ENCODE results near the gene SDK1. TPM values are rescaled to one million over a fixed set of nuclear protein-coding genes. Genes with fewer than 3 reads are reported as not detected.

SDK1 gene
- total and polyA plus RNA-seq, 2 donors (not counting 3 experiments of a cell fraction or from before 2014, with no cell fraction given), result 1.6 to 3.9 TPM

DNA sequence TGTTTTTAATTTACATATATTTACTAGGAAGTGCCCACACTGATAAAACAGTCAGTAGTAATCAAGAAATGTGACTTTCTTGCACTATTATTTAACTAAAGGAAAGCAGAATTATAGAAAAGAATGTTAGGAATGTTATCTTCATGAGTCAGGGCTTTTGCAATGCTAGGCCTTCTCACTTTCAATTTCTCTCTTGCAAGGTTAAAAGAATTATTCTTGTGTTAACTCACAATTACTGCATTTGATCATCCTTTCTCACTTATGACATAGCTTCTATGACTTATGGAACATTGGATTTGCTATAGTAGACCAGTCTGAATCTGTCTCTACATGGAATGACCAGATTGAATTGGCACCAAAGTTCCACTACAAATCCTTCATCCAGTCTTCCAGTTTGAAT is 192.4 kb downstream of the SDK1 start:
- peak overlapping the region; percentile 46 for H3K27ac ChIP-seq (ENCODE audit: insufficient read depth, low read depth, low read length)
- peak overlapping the region; percentile 84 for H3K4me2 ChIP-seq (ENCODE audit: insufficient read depth, low read length)
- ChIA-PET CTCF (interaction anchor here (0.7 to 1.8 kb wide), 3 partner anchors 10 to 180 kb away, joined by 3 to 5 read pairs (median 3); no protein-coding TSS in a partner anchor), POLR2A (no interaction called here)
- BruUV-seq (replicated peaks), result no TSS peak
- no peaks in the 10 kb centered on the region for H3K79me2 ChIP-seq (ENCODE audit: control insufficient read depth, insufficient read depth, low read length)
- DNase-seq (ENCODE audit: low read depth, low spot score) (peak; percentile 64), FAIRE-seq (peak; percentile 94)
- H3K4me1 ChIP-seq (ENCODE audit: control insufficient read depth, extremely low read depth, insufficient read depth, low read length), result peaks cover 13% of the 10 kb centered on the region
- no peaks in the 10 kb centered on the region for H3K9me1 ChIP-seq (replicated peaks; ENCODE audit: control insufficient read depth, extremely low read depth, insufficient read depth, low read length)
- intact Hi-C loops (cut with micrococcal nuclease), result loop anchor here (2.0 kb wide), 2 partner anchors 55 to 65 kb away; no protein-coding TSS in a partner anchor
- peak overlapping the region; percentile 24 for H3K9ac ChIP-seq (replicated peaks; ENCODE audit: extremely low read depth, insufficient read depth, low read length)
- H3K27me3 ChIP-seq (ENCODE audit: control insufficient read depth in 2 of 2, insufficient read depth in 2 of 2, low read length in 2 of 2), result no peaks in the 10 kb centered on the region
- H2AFZ ChIP-seq (ENCODE audit: low read depth, low read length), result peak overlapping the region; percentile 90
- dilution Hi-C loops (cut with MboI; ENCODE audit: extremely low pct_ligation_motif_present, low sequenced_read_pairs), result no loop called here
- TF ChIP-seq GATA2 (IDR thresholded peaks at IDR 0.05; ENCODE audit: insufficient read depth, insufficient read length, low read depth, low read length) (peak; percentile 38), FOS (IDR thresholded peaks at IDR 0.05; ENCODE audit: borderline replicate concordance, insufficient read depth, low read length) (peak; percentile 46), MYC (IDR thresholded peaks at IDR 0.05; ENCODE audit: low read depth, low read length) (no peak), POLR2A (IDR thresholded peaks at IDR 0.05; ENCODE audit: low read depth, low read length) (no peak)
- H3K9me3 ChIP-seq (replicated peaks; ENCODE audit: control insufficient read depth, insufficient read depth, low read length), result no peaks in the 10 kb centered on the region
- peak overlapping the region in 1 of 3 experiments; percentile 15 for H3K4me3 ChIP-seq (replicated peaks in 1 of 3; ENCODE audit: insufficient read depth in 1 of 3, low read depth in 1 of 3, low read length in 3 of 3)
- H4K20me1 ChIP-seq (replicated peaks; ENCODE audit: control insufficient read depth, extremely low read depth, insufficient read depth, low read length), result no peaks in the 10 kb centered on the region
- no peaks in the 10 kb centered on the region for H3K36me3 ChIP-seq (ENCODE audit: control insufficient read depth in 2 of 2, extremely low read depth in 1 of 2, insufficient read depth in 2 of 2, low read length in 2 of 2)

- CTCF ChIA-PET, result no interaction called here
These were observed 193.9 kb downstream of the SDK1 start for GRCh38 chr7:3494947-3495346.

More at GRCh38 chr7:3494947-3495346, 193.9 kb downstream of the SDK1 start:
- no peaks in the 10 kb centered on the region for H3K9me1 ChIP-seq (replicated peaks; ENCODE audit: control insufficient read depth, extremely low read depth, insufficient read depth, low read length)
- no peaks in the 10 kb centered on the region for H3K27me3 ChIP-seq (ENCODE audit: control insufficient read depth in 2 of 2, insufficient read depth in 2 of 2, low read length in 2 of 2)
- no TSS peak for BruUV-seq (replicated peaks)
- H3K9me3 ChIP-seq (replicated peaks; ENCODE audit: control insufficient read depth, insufficient read depth, low read length), result no peaks in the 10 kb centered on the region
- no peak for FAIRE-seq
- peaks cover 13% of the 10 kb centered on the region for H3K4me1 ChIP-seq (ENCODE audit: control insufficient read depth, extremely low read depth, insufficient read depth, low read length)
- H2AFZ ChIP-seq (ENCODE audit: low read depth, low read length), result no peak overlapping the region
- POLR2A ChIA-PET, result no interaction called here
- H3K9ac ChIP-seq (replicated peaks; ENCODE audit: extremely low read depth, insufficient read depth, low read length), result no peak overlapping the region
- dilution Hi-C loops (cut with MboI; ENCODE audit: extremely low pct_ligation_motif_present, low sequenced_read_pairs), result no loop called here
- H3K27ac ChIP-seq (ENCODE audit: insufficient read depth, low read depth, low read length), result no peak overlapping the region
- no peaks in the 10 kb centered on the region for H4K20me1 ChIP-seq (replicated peaks; ENCODE audit: control insufficient read depth, extremely low read depth, insufficient read depth, low read length)
- no peaks in the 10 kb centered on the region for H3K79me2 ChIP-seq (ENCODE audit: control insufficient read depth, insufficient read depth, low read length)
- no peaks in the 10 kb centered on the region for H3K36me3 ChIP-seq (ENCODE audit: control insufficient read depth in 2 of 2, extremely low read depth in 1 of 2, insufficient read depth in 2 of 2, low read length in 2 of 2)
- no peak for DNase-seq (ENCODE audit: low read depth, low spot score)
- H3K4me2 ChIP-seq (ENCODE audit: insufficient read depth, low read length), result no peak overlapping the region
- no peak overlapping the region for H3K4me3 ChIP-seq (replicated peaks in 1 of 3; ENCODE audit: insufficient read depth in 1 of 3, low read depth in 1 of 3, low read length in 3 of 3)
- TF ChIP-seq FOS (IDR thresholded peaks at IDR 0.05; ENCODE audit: borderline replicate concordance, insufficient read depth, low read length), result no peak
- TF ChIP-seq GATA2 (IDR thresholded peaks at IDR 0.05; ENCODE audit: insufficient read depth, insufficient read length, low read depth, low read length), result no peak
- no peak for TF ChIP-seq CTCF (IDR thresholded peaks at IDR 0.05; ENCODE audit: extremely low read depth in 1 of 2, insufficient read depth in 1 of 2, low read depth in 1 of 2, low read length in 2 of 2)
- TF ChIP-seq MYC (IDR thresholded peaks at IDR 0.05; ENCODE audit: low read depth, low read length), result no peak
- no peak for TF ChIP-seq JUN (IDR thresholded peaks at IDR 0.05; ENCODE audit: borderline replicate concordance, insufficient read depth, insufficient read length, low read depth)
- no peak for TF ChIP-seq MAX (IDR thresholded peaks at IDR 0.05; ENCODE audit: insufficient read depth, insufficient read length)
- no peak for TF ChIP-seq POLR2AphosphoS5 (IDR thresholded peaks at IDR 0.05; ENCODE audit: insufficient read depth, low read depth, low read length)
- TF ChIP-seq POLR2A (IDR thresholded peaks at IDR 0.05; ENCODE audit: low read depth, low read length), result no peak
- intact Hi-C loops (cut with micrococcal nuclease), result no loop called here

Data from endothelial cell of umbilical vein (primary cell).